IPS-20b (cell line): ENCODE data around the gene STEAP3.

Experiments used
- H3K27ac ChIP-seq: one replicate; pipeline ENCODE4 v1.5.1; 2013; ENCODE audit warnings: low read length
- H3K27me3 ChIP-seq: 2 replicates; pipeline ENCODE4 v1.6.1; 2013; ENCODE audit warnings: mild to moderate bottlenecking, low read length, inconsistent platforms; ENCODE audit not compliant: insufficient read depth
- H3K36me3 ChIP-seq: 2 replicates; pipeline ENCODE4 v1.6.1; 2013; ENCODE audit warnings: low read depth, mild to moderate bottlenecking, inconsistent platforms, low read length, moderate library complexity; ENCODE audit not compliant: insufficient read depth
- H3K4me1 ChIP-seq: 2 replicates; pipeline ENCODE4 v1.6.1; 2013; ENCODE audit warnings: mild to moderate bottlenecking, control low read depth, inconsistent platforms, low read length, moderate library complexity; ENCODE audit not compliant: insufficient read depth
- H3K4me3 ChIP-seq: 2 replicates; pipeline ENCODE4 v1.5.1; 2013; ENCODE audit warnings: mild to moderate bottlenecking, low read length, inconsistent platforms
- H3K9ac ChIP-seq: 2 replicates; pipeline ENCODE4 v1.6.1; 2013; ENCODE audit warnings: low read depth, mild to moderate bottlenecking, inconsistent platforms, low read length, moderate library complexity
- H3K9me3 ChIP-seq: 2 replicates; pipeline ENCODE4 v1.6.1; 2013; ENCODE audit warnings: mild to moderate bottlenecking, low read depth, low read length, inconsistent platforms; ENCODE audit not compliant: insufficient read depth

Gene STEAP3

GRCh38 chr2:119220720-119221301 lies 2.8 kb upstream of the STEAP3 start:
- H3K9ac ChIP-seq, result no peak overlapping the region
- H3K27ac ChIP-seq, result no peak overlapping the region
- H3K4me1 ChIP-seq, result peaks cover 30% of the 10 kb centered on the region
- H3K36me3 ChIP-seq, result no peaks in the 10 kb centered on the region
- no peaks in the 10 kb centered on the region for H3K9me3 ChIP-seq
- H3K27me3 ChIP-seq, result peaks cover 35% of the 10 kb centered on the region
- H3K4me3 ChIP-seq, result no peak overlapping the region

GRCh38 chr2:119221609-119222008 lies 2.0 kb upstream of the STEAP3 start:
- Histone ChIP-seq H3K9ac (no peak overlapping the region), H3K27me3 (peaks cover 35% of the 10 kb centered on the region), H3K4me1 (peaks cover 30% of the 10 kb centered on the region)

DNA sequence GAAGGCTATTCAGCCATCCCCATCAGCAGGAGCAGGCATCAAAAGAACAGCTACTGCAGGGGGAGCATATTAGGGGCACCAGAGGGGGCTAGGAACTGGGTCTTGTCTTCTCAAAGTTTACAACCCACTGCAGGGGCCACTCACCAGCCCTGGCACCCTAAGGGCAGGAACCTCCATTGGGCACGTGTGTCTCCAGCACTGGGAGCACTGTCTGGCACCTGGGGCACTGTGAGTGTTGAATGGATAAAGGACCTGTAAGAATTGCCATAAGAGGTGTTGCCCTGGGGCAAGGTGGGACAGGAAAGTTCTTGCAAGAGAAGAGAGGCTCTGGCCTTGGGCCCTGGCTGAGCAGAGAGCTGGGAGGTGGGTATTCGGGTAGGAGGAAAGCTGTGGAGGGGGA lies 1.4 kb upstream of the STEAP3 start:
- Histone ChIP-seq H3K9me3 (no peaks in the 10 kb centered on the region), H3K9ac (no peak overlapping the region), H3K36me3 (no peaks in the 10 kb centered on the region), H3K4me3 (no peak overlapping the region), H3K4me1 (peaks cover 30% of the 10 kb centered on the region), H3K27ac (no peak overlapping the region), H3K27me3 (peaks cover 35% of the 10 kb centered on the region)

More at GRCh38 chr2:119221609-119222008, 2.0 kb upstream of the STEAP3 start:
- H3K9me3 ChIP-seq, result no peaks in the 10 kb centered on the region
- H3K36me3 ChIP-seq, result no peaks in the 10 kb centered on the region
- H3K4me3 ChIP-seq, result no peak overlapping the region
- no peak overlapping the region for H3K27ac ChIP-seq

- Histone ChIP-seq H3K27ac (no peak overlapping the region), H3K4me1 (peaks cover 28% of the 10 kb centered on the region), H3K27me3 (peaks cover 35% of the 10 kb centered on the region), H3K9me3 (no peaks in the 10 kb centered on the region), H3K4me3 (peak overlapping the region; percentile 70), H3K9ac (peak overlapping the region; percentile 54; the same call in 1 of the 2 replicates), H3K36me3 (no peaks in the 10 kb centered on the region)
These were observed 642 bp upstream of the STEAP3 start for GRCh38 chr2:119222863-119223520.

DNA sequence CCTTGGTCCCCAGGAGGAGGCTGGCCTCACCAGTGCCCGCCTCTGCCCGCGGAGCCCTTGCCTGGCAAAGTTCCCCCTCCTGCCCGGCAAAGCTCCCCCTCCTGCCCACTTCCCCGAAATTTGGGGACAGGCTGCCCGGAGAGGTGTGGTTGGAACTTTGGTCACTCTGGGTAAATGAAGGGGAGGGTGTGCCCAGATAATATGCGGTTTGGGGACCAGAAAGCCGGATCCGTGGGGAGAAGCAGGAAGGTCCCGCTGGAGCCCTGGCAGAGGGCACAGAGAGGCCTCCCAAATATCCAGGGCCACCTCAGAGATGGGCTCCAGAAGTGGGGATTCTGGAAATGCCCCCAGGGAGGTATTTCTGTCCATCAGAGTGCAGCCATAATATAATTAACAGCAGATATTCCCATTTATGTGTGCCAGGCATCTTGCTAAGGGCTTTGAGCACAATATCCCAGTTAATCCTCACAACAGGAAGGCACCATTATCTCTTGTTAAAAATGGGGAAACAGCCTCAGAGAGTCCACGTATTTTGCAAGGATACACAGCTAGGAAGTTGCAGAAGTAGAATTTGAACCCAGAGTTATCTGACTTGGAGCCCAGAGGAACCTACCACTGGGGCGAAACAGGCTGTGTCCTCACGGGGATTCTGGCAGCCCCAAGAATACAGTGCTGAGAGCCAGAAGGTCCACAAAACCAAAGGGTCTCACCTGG lies 914 bp downstream of the STEAP3 start:
- Histone ChIP-seq H3K27me3 (peaks cover 35% of the 10 kb centered on the region), H3K36me3 (no peaks in the 10 kb centered on the region), H3K4me1 (peaks cover 14% of the 10 kb centered on the region), H3K27ac (no peak overlapping the region), H3K9me3 (no peaks in the 10 kb centered on the region), H3K9ac (peak overlapping the region; percentile 69; the same call in 1 of the 2 replicates), H3K4me3 (peak overlapping the region; percentile 70)

- Histone ChIP-seq H3K9me3 (no peaks in the 10 kb centered on the region), H3K27me3 (peaks cover 35% of the 10 kb centered on the region), H3K9ac (no peak overlapping the region), H3K4me1 (peaks cover 12% of the 10 kb centered on the region), H3K36me3 (no peaks in the 10 kb centered on the region), H3K27ac (no peak overlapping the region), H3K4me3 (no peak overlapping the region)
These were observed 1.7 kb downstream of the STEAP3 start for GRCh38 chr2:119225105-119225865.

DNA sequence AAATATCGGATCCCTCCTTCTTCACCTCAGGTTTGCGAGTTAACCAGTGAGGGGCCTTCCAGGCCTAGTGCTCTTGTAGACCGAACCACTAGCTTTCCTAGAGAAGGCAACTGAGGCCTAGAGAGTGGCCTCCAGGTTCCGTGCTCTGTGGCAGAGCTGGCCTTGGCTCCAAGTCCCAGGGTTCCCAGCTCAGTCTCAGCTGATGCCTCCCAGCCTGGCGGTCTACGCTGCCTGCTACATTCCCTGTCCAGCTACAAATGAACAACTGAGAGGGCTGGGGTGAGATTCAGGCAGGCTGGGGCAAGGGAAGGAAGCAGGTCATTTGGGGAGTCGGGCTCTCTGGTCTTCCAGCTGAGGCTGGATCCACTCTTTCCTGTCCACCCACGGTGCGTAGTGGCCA lies 2.3 kb downstream of the STEAP3 start:
- Histone ChIP-seq H3K9me3 (no peaks in the 10 kb centered on the region), H3K9ac (no peak overlapping the region), H3K27ac (no peak overlapping the region), H3K27me3 (peaks cover 35% of the 10 kb centered on the region), H3K4me1 (peaks cover 17% of the 10 kb centered on the region), H3K36me3 (no peaks in the 10 kb centered on the region), H3K4me3 (no peak overlapping the region)

DNA sequence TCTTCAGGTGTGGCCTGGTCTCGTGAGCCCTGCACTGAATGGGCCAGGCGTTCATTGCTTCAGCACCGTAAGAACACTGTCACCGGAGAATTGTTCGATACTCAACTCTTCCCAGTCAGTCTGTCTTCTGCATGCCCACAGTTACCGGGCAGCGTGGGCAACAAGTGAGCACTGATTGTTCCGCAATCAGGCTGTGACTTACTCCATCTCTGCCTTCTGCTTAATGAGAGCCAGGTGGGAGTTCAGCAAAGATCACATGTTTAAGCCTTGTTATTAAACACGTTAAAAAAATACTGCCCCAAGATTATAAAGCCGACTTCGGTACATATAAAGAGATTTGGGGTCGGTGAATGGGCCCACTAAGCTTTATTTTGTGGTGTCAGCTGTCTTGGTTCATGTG lies 3.7 kb downstream of the STEAP3 start:
- Histone ChIP-seq H3K36me3 (no peaks in the 10 kb centered on the region), H3K4me1 (peaks cover 22% of the 10 kb centered on the region), H3K27ac (no peak overlapping the region), H3K9ac (no peak overlapping the region), H3K9me3 (no peaks in the 10 kb centered on the region), H3K27me3 (peaks cover 26% of the 10 kb centered on the region), H3K4me3 (no peak overlapping the region)

DNA sequence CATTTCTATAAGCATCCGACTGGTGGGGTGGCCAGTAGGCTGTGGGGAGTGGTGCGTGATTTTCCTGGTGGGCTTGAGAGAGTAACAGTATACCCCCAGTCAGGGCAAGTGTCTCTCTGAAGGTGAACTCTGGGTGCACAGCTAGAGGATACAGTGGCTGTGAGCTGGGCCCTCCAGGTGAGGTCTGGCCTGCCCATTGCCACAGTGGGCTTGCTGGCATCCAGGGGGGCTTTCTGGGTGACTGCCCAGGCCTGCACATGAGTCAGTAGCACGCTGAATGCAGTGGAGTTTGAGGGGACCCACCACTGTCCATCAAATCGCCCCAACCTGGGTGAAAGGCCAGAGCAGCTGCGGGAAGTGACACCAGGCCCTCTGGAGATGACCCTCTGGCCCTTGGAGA lies 4.5 kb downstream of the STEAP3 start:
- H3K36me3 ChIP-seq, result no peaks in the 10 kb centered on the region

GRCh38 chr2:119228964-119229363 lies 5.3 kb downstream of the STEAP3 start:
- Histone ChIP-seq H3K4me1 (peaks cover 17% of the 10 kb centered on the region), H3K4me3 (no peak overlapping the region), H3K9me3 (no peaks in the 10 kb centered on the region), H3K9ac (no peak overlapping the region), H3K36me3 (no peaks in the 10 kb centered on the region), H3K27ac (no peak overlapping the region), H3K27me3 (peaks cover 13% of the 10 kb centered on the region)

More for the DNA sequence above, 4.5 kb downstream of the STEAP3 start:
- no peak overlapping the region for H3K9ac ChIP-seq
- no peaks in the 10 kb centered on the region for H3K9me3 ChIP-seq
- peaks cover 18% of the 10 kb centered on the region for H3K27me3 ChIP-seq
- H3K4me3 ChIP-seq, result no peak overlapping the region
- H3K4me1 ChIP-seq, result peaks cover 18% of the 10 kb centered on the region
- H3K27ac ChIP-seq, result no peak overlapping the region

GRCh38 chr2:119229716-119230115 lies 6.1 kb downstream of the STEAP3 start:
- no peak overlapping the region for H3K27ac ChIP-seq
- H3K9me3 ChIP-seq, result no peaks in the 10 kb centered on the region
- H3K4me1 ChIP-seq, result peaks cover 22% of the 10 kb centered on the region

More at GRCh38 chr2:119229716-119230115, 6.1 kb downstream of the STEAP3 start:
- Histone ChIP-seq H3K9ac (no peak overlapping the region), H3K36me3 (no peaks in the 10 kb centered on the region), H3K4me3 (no peak overlapping the region), H3K27me3 (peaks cover 6% of the 10 kb centered on the region)
